Parathyroid adenoma (tissue), 2 donors: ENCODE data around the gene FBXO24.

ENCODE experiments used
- H2AFZ ChIP-seq: fragments of 300-600 bp; sonication (generic); one replicate; pipeline ENCODE4 v1.7.0; 2017; ENCODE audit warnings: antibody characterized with exemption, mild to moderate bottlenecking
- H3K27ac ChIP-seq: fragments of 300-600 bp; sonication (generic); one replicate; pipeline ENCODE4 v1.7.0; 2017
- H3K27me3 ChIP-seq: fragments of 300-600 bp; sonication (generic); one replicate; pipeline ENCODE4 v1.7.0; 2017; ENCODE audit warnings: low read length; ENCODE audit not compliant: control insufficient read depth, insufficient read depth
- H3K36me3 ChIP-seq: fragments of 300-600 bp; sonication (generic); one replicate; pipeline ENCODE4 v1.7.0; 2017; ENCODE audit warnings: low read length; ENCODE audit not compliant: control insufficient read depth, insufficient read depth
- H3K4me1 ChIP-seq: fragments of 300-600 bp; sonication (generic); one replicate; pipeline ENCODE4 v1.7.0; 2017; ENCODE audit warnings: control low read depth
- H3K4me2 ChIP-seq: fragments of 300-600 bp; sonication (generic); one replicate; pipeline ENCODE4 v1.7.0; 2017; ENCODE audit warnings: low read length
- H3K4me3 ChIP-seq: fragments of 300-600 bp; sonication (generic); one replicate; pipeline ENCODE4 v1.7.0; 2017; ENCODE audit warnings: low read depth, low read length
- H3K79me2 ChIP-seq: fragments of 300-600 bp; sonication (generic); one replicate; pipeline ENCODE4 v1.7.0; 2017; ENCODE audit warnings: control low read depth
- H3K9ac ChIP-seq: fragments of 300-600 bp; sonication (generic); one replicate; pipeline ENCODE4 v1.7.0; 2017; ENCODE audit warnings: mild to moderate bottlenecking
- H3K9me3 ChIP-seq: fragments of 300-600 bp; sonication (generic); one replicate; pipeline ENCODE4 v1.7.0; 2017; ENCODE audit warnings: low read length; ENCODE audit not compliant: control insufficient read depth
- CTCF ChIP-seq: fragments of 300-600 bp; sonication (generic); IDR thresholded peaks from one replicate; pipeline ENCODE4 v1.7.0; 2017; ENCODE audit warnings: antibody characterized with exemption, mild to moderate bottlenecking
- donor health status: primary hyperparathyroidism.

Gene FBXO24

GRCh38 chr7:100575206-100575631 lies 10.9 kb upstream of the FBXO24 start:
- Histone ChIP-seq H3K4me1 (no peaks in the 10 kb centered on the region), H3K4me3 (no peak overlapping the region), H3K36me3 (no peaks in the 10 kb centered on the region), H3K4me2 (no peak overlapping the region), H3K27ac (no peak overlapping the region), H2AFZ (no peak overlapping the region), H3K9ac (no peak overlapping the region), H3K9me3 (no peaks in the 10 kb centered on the region), H3K27me3 (no peaks in the 10 kb centered on the region), H3K79me2 (no peaks in the 10 kb centered on the region)
- no peak for TF ChIP-seq CTCF

GRCh38 chr7:100575746-100576383 lies 10.3 kb upstream of the FBXO24 start:
- H3K4me2 ChIP-seq: no peak overlapping the region
- no peaks in the 10 kb centered on the region for H3K36me3 ChIP-seq
- H3K27ac ChIP-seq: no peak overlapping the region
- H2AFZ ChIP-seq: no peak overlapping the region
- no peaks in the 10 kb centered on the region for H3K9me3 ChIP-seq
- no peak for TF ChIP-seq CTCF
- H3K9ac ChIP-seq: no peak overlapping the region
- H3K4me1 ChIP-seq: no peaks in the 10 kb centered on the region
- H3K4me3 ChIP-seq: no peak overlapping the region
- no peaks in the 10 kb centered on the region for H3K27me3 ChIP-seq
- H3K79me2 ChIP-seq: no peaks in the 10 kb centered on the region

- Histone ChIP-seq H3K9me3 (no peaks in the 10 kb centered on the region), H3K9ac (no peak overlapping the region), H2AFZ (no peak overlapping the region), H3K79me2 (peaks cover under 1% of the 10 kb centered on the region), H3K36me3 (no peaks in the 10 kb centered on the region), H3K4me1 (no peaks in the 10 kb centered on the region), H3K4me3 (no peak overlapping the region), H3K4me2 (no peak overlapping the region), H3K27me3 (no peaks in the 10 kb centered on the region), H3K27ac (no peak overlapping the region)
- TF ChIP-seq CTCF: no peak
Measured at GRCh38 chr7:100576384-100576993, 9.6 kb upstream of the FBXO24 start.

- Histone ChIP-seq H3K36me3 (no peaks in the 10 kb centered on the region), H3K4me2 (no peak overlapping the region), H3K27ac (no peak overlapping the region), H2AFZ (no peak overlapping the region), H3K9me3 (no peaks in the 10 kb centered on the region), H3K4me3 (no peak overlapping the region), H3K79me2 (peaks cover 3% of the 10 kb centered on the region), H3K27me3 (no peaks in the 10 kb centered on the region), H3K9ac (no peak overlapping the region), H3K4me1 (peaks cover 3% of the 10 kb centered on the region)
- no peak for TF ChIP-seq CTCF
Measured at GRCh38 chr7:100577103-100577502, 9.0 kb upstream of the FBXO24 start.

- H3K9me3 ChIP-seq: no peaks in the 10 kb centered on the region
- no peaks in the 10 kb centered on the region for H3K36me3 ChIP-seq
- no peak overlapping the region for H3K27ac ChIP-seq
- H3K4me1 ChIP-seq: peaks cover 7% of the 10 kb centered on the region
- TF ChIP-seq CTCF: no peak
- no peak overlapping the region for H3K4me2 ChIP-seq
- H3K27me3 ChIP-seq: no peaks in the 10 kb centered on the region
- H2AFZ ChIP-seq: no peak overlapping the region
- H3K9ac ChIP-seq: no peak overlapping the region
- peaks cover 3% of the 10 kb centered on the region for H3K79me2 ChIP-seq
- H3K4me3 ChIP-seq: no peak overlapping the region
Measured at GRCh38 chr7:100577507-100577906, 8.6 kb upstream of the FBXO24 start.
